ENCODE results near the gene LRRC8D. TPM values are rescaled to one million over a fixed set of nuclear protein-coding genes. Genes with fewer than 3 reads are reported as not detected.

The LRRC8D gene
- total RNA-seq, 3 donors from 2014 or later (not counting 1 experiment from before 2014, with no cell fraction given) = 16.2 to 26.2 (median 17.1) TPM

DNA sequence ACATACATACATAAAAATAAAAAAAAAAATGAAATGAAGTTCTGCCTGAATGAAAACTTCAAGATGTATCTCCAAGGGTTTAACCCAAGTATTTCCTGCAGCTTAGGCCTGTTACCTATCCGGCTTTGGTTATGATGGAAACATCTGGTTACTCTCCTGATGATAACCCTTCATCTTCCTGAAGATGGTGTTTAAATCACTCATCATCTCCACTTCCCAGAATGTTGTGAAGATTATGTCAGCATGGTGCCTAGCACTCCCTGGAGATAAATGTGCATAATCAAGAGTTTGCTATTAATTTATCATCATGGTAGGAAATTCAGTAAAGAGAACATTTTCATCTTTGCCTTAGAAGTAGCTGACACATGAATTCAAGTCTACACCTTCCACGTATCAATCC, 121.2 kb downstream of the LRRC8D start:
- peaks cover 0 to 7% of the 10 kb centered on the region in 2 donors for H3K4me1 Mint-ChIP-seq
- no peak overlapping the region for H3K4me3 ChIP-seq (ENCODE audit: low read length)
- H3K27me3 ChIP-seq (ENCODE audit: control insufficient read depth, insufficient read depth, low read length) = no peaks in the 10 kb centered on the region
- no peak overlapping the region for H3K4me3 Mint-ChIP-seq
- H3K9me3 Mint-ChIP-seq = no peaks in the 10 kb centered on the region
- intact Hi-C loops (cut with micrococcal nuclease) = no loop called here
- no peaks in the 10 kb centered on the region for H3K4me1 ChIP-seq (ENCODE audit: control insufficient read depth, insufficient read depth, low read length)
- H3K9me3 ChIP-seq (ENCODE audit: control insufficient read depth, insufficient read depth, low read length) = no peaks in the 10 kb centered on the region
- DNase-seq (no peak), ATAC-seq (no peak)
- H3K36me3 ChIP-seq (ENCODE audit: control insufficient read depth, insufficient read depth, low read length) = no peaks in the 10 kb centered on the region
- TF ChIP-seq CTCF (IDR thresholded peaks at IDR 0.05) = no peak
- no peaks in the 10 kb centered on the region for H3K27me3 Mint-ChIP-seq (ENCODE audit: low read depth in 2 of 2)
- WGBS (ENCODE audit: insufficient coverage) = 71% methylated on average over 1 of the region's 2 CpGs
- peak overlapping the region in 1 of 2 donors; percentile 17 for H3K27ac Mint-ChIP-seq
- H3K27ac ChIP-seq (ENCODE audit: low read length) = no peak overlapping the region
- no peaks in the 10 kb centered on the region for H3K36me3 Mint-ChIP-seq

DNA sequence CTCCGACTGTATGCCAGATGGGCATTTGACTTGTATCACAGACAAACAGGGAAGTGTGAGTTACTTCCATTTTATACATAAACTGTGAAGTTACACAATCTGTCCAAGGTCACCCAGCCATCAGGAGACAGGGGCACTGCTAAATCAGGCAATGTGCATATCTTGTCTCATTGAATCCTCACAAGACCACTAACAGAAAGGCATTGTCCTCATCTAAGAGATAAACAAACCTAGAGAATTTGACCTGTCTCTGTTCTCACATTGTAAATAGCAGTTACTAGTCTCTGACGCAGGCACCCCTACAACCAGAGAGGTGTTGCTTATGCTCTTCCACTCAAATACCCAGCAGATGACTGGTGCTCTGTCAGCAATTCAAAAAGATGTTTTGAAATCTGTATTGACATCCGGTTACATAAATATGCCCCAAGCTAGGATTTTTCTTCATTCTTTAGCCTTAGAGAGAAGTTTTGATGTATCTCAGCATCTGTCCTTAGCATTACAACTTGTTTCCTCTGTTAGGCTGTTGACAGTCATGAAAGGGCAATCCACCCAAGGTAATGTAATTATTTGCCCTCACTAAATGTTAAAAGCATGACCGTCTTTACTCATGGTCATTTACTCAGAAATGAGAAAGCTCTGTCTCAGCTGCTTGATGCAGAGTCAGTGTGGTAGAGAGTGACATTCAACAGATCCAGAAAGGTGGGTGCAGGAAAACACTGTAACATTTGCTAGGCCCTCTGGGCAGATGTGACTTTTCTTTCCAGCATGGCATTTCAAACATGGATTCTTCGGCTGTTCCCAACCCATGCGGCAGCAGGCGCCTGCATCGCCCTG, 122.2 kb downstream of the LRRC8D start:
- DNase-seq = no peak

GRCh38 chr1:89943846-89944781, 123.3 kb downstream of the LRRC8D start:
- WGBS (ENCODE audit: insufficient coverage) = 94% methylated on average over 4 of the region's 5 CpGs
- no peaks in the 10 kb centered on the region for H3K36me3 Mint-ChIP-seq
- no peaks in the 10 kb centered on the region for H3K9me3 ChIP-seq (ENCODE audit: control insufficient read depth, insufficient read depth, low read length)
- no peaks in the 10 kb centered on the region for H3K27me3 ChIP-seq (ENCODE audit: control insufficient read depth, insufficient read depth, low read length)
- no peak for TF ChIP-seq CTCF (IDR thresholded peaks at IDR 0.05)
- ATAC-seq (no peak), DNase-seq (no peak)
- intact Hi-C loops (cut with micrococcal nuclease) = no loop called here
- H3K9me3 Mint-ChIP-seq = no peaks in the 10 kb centered on the region
- H3K27me3 Mint-ChIP-seq (ENCODE audit: low read depth in 2 of 2) = no peaks in the 10 kb centered on the region
- no peak overlapping the region for H3K27ac Mint-ChIP-seq
- no peaks in the 10 kb centered on the region for H3K4me1 ChIP-seq (ENCODE audit: control insufficient read depth, insufficient read depth, low read length)
- peaks cover 0 to 7% of the 10 kb centered on the region in 2 donors for H3K4me1 Mint-ChIP-seq
- H3K27ac ChIP-seq (ENCODE audit: low read length) = no peak overlapping the region
- no peak overlapping the region for H3K4me3 ChIP-seq (ENCODE audit: low read length)
- no peaks in the 10 kb centered on the region for H3K36me3 ChIP-seq (ENCODE audit: control insufficient read depth, insufficient read depth, low read length)
- H3K4me3 Mint-ChIP-seq = no peak overlapping the region

More for the DNA sequence above, 122.2 kb downstream of the LRRC8D start:
- no peaks in the 10 kb centered on the region for H3K9me3 ChIP-seq (ENCODE audit: control insufficient read depth, insufficient read depth, low read length)
- H3K27me3 ChIP-seq (ENCODE audit: control insufficient read depth, insufficient read depth, low read length) = no peaks in the 10 kb centered on the region
- H3K4me3 ChIP-seq (ENCODE audit: low read length) = no peak overlapping the region
- peak in 2 of 3 donors; percentile 28 to 43 for ATAC-seq
- H3K27me3 Mint-ChIP-seq (ENCODE audit: low read depth in 2 of 2) = no peaks in the 10 kb centered on the region
- H3K27ac ChIP-seq (ENCODE audit: low read length) = no peak overlapping the region
- no peaks in the 10 kb centered on the region for H3K36me3 Mint-ChIP-seq
- no peaks in the 10 kb centered on the region for H3K9me3 Mint-ChIP-seq
- no peaks in the 10 kb centered on the region for H3K36me3 ChIP-seq (ENCODE audit: control insufficient read depth, insufficient read depth, low read length)
- H3K27ac Mint-ChIP-seq = peak overlapping the region in 1 of 2 donors; percentile 17
- TF ChIP-seq CTCF (IDR thresholded peaks at IDR 0.05) = no peak
- no peaks in the 10 kb centered on the region for H3K4me1 ChIP-seq (ENCODE audit: control insufficient read depth, insufficient read depth, low read length)
- H3K4me3 Mint-ChIP-seq = no peak overlapping the region
- intact Hi-C loops (cut with micrococcal nuclease) = no loop called here
- H3K4me1 Mint-ChIP-seq = peaks cover 0 to 7% of the 10 kb centered on the region in 2 donors
- WGBS (ENCODE audit: insufficient coverage) = 98% methylated on average over 8 of the region's 8 CpGs

Measured in natural killer cell (primary cell).